WTC11 (cell line): ENCODE results near the gene PMM1. TPM values are rescaled to one million over a fixed set of nuclear protein-coding genes. Genes with fewer than 3 reads are reported as not detected.
A peak's percentile ranks its signal among the peaks of the same experiment; 100 is the strongest.
"Not testable (repeated sequence)": the region's sequence is repeated elsewhere in the genome, so short reads cannot be mapped to it uniquely, and the experiment has no call there.

Experiments
- ATAC-seq: fragments of 200-7000 bp; cut with Tn5 transposase; 2 replicates; pipeline ENCODE4 v1.10.0; 2021; ENCODE audit warnings: mild to moderate bottlenecking, moderate library complexity
- CTCF ChIA-PET: fragments of 300-600 bp; sonication (Branson Sonifier 250); formaldehyde crosslinking; loops from one replicate; lab custom pipeline; 2021; ENCODE audit warnings: antibody characterized with exemption; lab: Charles Lee
- POLR2A ChIA-PET: fragments of 350-600 bp; sonication (Branson Sonifier 250); formaldehyde crosslinking; loops from one replicate; lab custom pipeline; 2021; ENCODE audit warnings: antibody characterized with exemption; lab: Charles Lee
- DNase-seq: peaks from one replicate; pipeline ENCODE4 v3.0.0; 2021; ENCODE audit warnings: low spot score
- H3K27ac Mint-ChIP-seq: 2 replicates; pipeline ENCODE4 v1.8.0; 2021; ENCODE audit warnings: mixed read lengths
- H3K27me3 Mint-ChIP-seq: 2 replicates; pipeline ENCODE4 v1.8.0; 2021; ENCODE audit warnings: low read depth, mild to moderate bottlenecking, moderate library complexity, mixed read lengths
- H3K36me3 Mint-ChIP-seq: 2 replicates; pipeline ENCODE4 v1.8.0; 2021; ENCODE audit warnings: mixed read lengths
- H3K4me1 Mint-ChIP-seq: 2 replicates; pipeline ENCODE4 v1.8.0; 2022; ENCODE audit warnings: mixed read lengths
- H3K4me3 Mint-ChIP-seq: 2 replicates; pipeline ENCODE4 v1.8.0; 2021; ENCODE audit warnings: mild to moderate bottlenecking, moderate library complexity, mixed read lengths
- H3K9me3 Mint-ChIP-seq: 2 replicates; pipeline ENCODE4 v1.8.0; 2021; ENCODE audit warnings: mixed read lengths
- AR ChIP-seq: fragments of 250-450 bp; sonication (Bioruptor Pico); IDR thresholded peaks from 2 replicates; pipeline ENCODE4 v1.9.0; 2021; ENCODE audit warnings: mild to moderate bottlenecking
- ESRRA ChIP-seq: sonication (generic); formaldehyde crosslinking; IDR thresholded peaks from 2 replicates; pipeline ENCODE4 v1.8.1; 2022; ENCODE audit warnings: mild to moderate bottlenecking, missing genetic modification reagents, borderline replicate concordance
- ETV6 ChIP-seq: sonication (generic); formaldehyde crosslinking; IDR thresholded peaks from 2 replicates; pipeline ENCODE4 v1.8.1; 2022; ENCODE audit warnings: mild to moderate bottlenecking, missing genetic modification reagents
- FOXK1 ChIP-seq: sonication (generic); formaldehyde crosslinking; IDR thresholded peaks from 2 replicates; pipeline ENCODE4 v1.8.0; 2022; ENCODE audit warnings: mild to moderate bottlenecking, moderate library complexity, missing genetic modification reagents
- GRHL2 ChIP-seq: fragments of 250-450 bp; sonication (Bioruptor Pico); IDR thresholded peaks from 2 replicates; pipeline ENCODE4 v1.8.0; 2022; ENCODE audit warnings: mild to moderate bottlenecking, moderate library complexity; ENCODE audit not compliant: insufficient replicate concordance, severe bottlenecking
- JUN ChIP-seq: sonication (generic); formaldehyde crosslinking; IDR thresholded peaks from 2 replicates; pipeline ENCODE4 v1.8.0; 2023; ENCODE audit warnings: mild to moderate bottlenecking, missing genetic modification reagents
- NFYB ChIP-seq: sonication (generic); formaldehyde crosslinking; conservative IDR thresholded peaks from 2 replicates; pipeline ENCODE4 v1.8.0; 2022; ENCODE audit warnings: low read depth, missing genetic modification reagents
- PRDM15 ChIP-seq: sonication (generic); formaldehyde crosslinking; IDR thresholded peaks from 2 replicates; pipeline ENCODE4 v1.8.0; 2022; ENCODE audit warnings: missing genetic modification reagents
- TCF7 ChIP-seq: sonication (generic); formaldehyde crosslinking; IDR thresholded peaks from 2 replicates; pipeline ENCODE4 v1.8.0; 2022; ENCODE audit warnings: mild to moderate bottlenecking, low read depth, missing genetic modification reagents, moderate library complexity
- TP53 ChIP-seq: sonication (generic); formaldehyde crosslinking; IDR thresholded peaks from 2 replicates; pipeline ENCODE4 v1.8.1; 2023; ENCODE audit warnings: mild to moderate bottlenecking, missing genetic modification reagents
- ZNF138 ChIP-seq: sonication (generic); formaldehyde crosslinking; conservative IDR thresholded peaks from 2 replicates; pipeline ENCODE4 v1.8.1; 2022; ENCODE audit warnings: mild to moderate bottlenecking, moderate library complexity, missing genetic modification reagents
- total RNA-seq: library from RNA; stranded (reverse); gene quantifications from 3 replicates; pipeline ENCODE4 v1.2.3, GENCODE V29; 2021
- TF ChIP-seq, protein P1 (sequence below): sonication (generic); formaldehyde crosslinking; IDR thresholded peaks from 2 replicates; pipeline ENCODE4 v1.8.1; 2022; ENCODE audit warnings: mild to moderate bottlenecking, moderate library complexity, missing genetic modification reagents
- TF ChIP-seq, protein P2 (sequence below): sonication (generic); formaldehyde crosslinking; IDR thresholded peaks from 2 replicates; pipeline ENCODE4 v1.8.0; 2022; ENCODE audit warnings: mild to moderate bottlenecking, missing genetic modification reagents
- TF ChIP-seq, protein P3 (sequence below): sonication (generic); formaldehyde crosslinking; IDR thresholded peaks from 2 replicates; pipeline ENCODE4 v1.8.0; 2023; ENCODE audit warnings: mild to moderate bottlenecking, missing genetic modification reagents

The PMM1 gene
- total RNA-seq, 1 experiment from 2014 or later, result 15.7 TPM

DNA sequence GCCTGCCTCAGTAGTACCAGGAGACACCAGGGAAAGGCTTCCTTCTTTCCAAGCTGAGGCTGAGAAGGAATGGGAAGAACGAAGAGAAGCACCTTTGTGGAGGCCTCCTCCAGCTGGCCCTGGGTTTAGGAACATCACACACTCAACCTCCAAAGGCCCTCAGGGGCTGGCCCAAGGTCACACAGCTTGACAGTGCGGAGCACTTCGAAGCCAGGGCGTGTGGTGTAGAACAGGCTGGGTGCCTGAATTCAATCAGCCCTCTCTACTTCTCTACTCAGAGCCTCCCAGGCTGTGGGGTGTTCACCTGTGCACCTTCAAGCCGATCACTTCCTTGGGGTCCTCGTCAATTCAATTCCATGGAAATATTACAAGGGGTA, 29.6 kb downstream of the PMM1 start (continued):
- TF ChIP-seq AR (CRISPR knock-in tag) (no peak), ESRRA (CRISPR knock-in tag) (no peak), ZNF138 (CRISPR knock-in tag) (no peak)
- TF ChIP-seq, protein P1, sequence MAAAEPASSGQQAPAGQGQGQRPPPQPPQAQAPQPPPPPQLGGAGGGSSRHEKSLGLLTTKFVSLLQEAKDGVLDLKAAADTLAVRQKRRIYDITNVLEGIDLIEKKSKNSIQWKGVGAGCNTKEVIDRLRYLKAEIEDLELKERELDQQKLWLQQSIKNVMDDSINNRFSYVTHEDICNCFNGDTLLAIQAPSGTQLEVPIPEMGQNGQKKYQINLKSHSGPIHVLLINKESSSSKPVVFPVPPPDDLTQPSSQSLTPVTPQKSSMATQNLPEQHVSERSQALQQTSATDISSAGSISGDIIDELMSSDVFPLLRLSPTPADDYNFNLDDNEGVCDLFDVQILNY (CRISPR knock-in tag), result no peak
- TF ChIP-seq, protein P2, sequence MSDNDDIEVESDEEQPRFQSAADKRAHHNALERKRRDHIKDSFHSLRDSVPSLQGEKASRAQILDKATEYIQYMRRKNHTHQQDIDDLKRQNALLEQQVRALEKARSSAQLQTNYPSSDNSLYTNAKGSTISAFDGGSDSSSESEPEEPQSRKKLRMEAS (CRISPR knock-in tag), result no peak

- POLR2A ChIA-PET, result interaction anchor here (0.6 kb wide), 1 partner anchor 195 kb away, joined by 3 read pairs; no protein-coding TSS in a partner anchor
- H3K9me3 Mint-ChIP-seq, ATAC-seq: not testable (repeated sequence)
Observed at GRCh38 chr22:41558241-41558630, 31.4 kb downstream of the PMM1 start.

DNA sequence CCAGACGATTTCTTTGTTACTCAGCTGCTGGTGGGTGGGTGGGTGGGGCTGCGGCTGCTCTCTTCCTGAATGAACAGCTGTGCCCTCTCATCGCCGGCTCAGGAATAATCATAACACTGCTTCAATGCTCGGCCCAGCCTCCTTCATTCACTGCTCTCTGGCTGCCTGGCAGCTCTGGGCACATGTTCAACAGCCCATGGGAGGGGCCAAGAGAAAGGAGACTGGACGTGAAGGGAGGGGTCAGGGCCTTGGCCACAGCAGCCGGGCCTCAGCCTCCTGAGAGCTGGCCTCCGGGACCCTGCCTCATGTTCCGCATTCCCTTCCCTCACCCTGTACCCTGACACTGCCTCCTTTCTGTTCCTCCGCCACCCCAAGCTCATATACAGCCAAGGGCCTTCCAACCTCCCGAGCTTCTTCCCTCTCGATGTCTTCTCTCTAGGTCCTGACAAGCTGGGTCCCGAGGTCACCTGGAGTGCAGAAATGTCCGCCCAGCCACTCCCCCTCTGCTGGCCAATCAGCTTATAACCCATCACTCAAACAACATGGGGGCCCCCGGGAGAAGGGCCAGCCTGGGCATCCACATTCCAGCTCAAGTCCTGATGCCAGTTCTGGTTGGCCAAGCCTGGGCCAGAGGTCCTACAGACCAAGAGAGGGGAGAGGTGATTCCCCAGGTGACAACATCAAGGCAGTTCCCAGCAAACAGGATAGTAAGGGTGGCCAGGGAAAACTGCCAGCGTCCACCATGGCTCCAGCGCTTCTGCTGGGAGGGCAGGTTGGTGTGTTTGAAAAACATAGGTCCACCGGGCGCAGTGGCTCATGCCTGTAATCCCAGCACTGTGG, 32.0 kb downstream of the PMM1 start:
- TF ChIP-seq GRHL2 (CRISPR knock-in tag), result no peak
- peak; percentile 24; the same call in 1 of the 2 replicates for TF ChIP-seq NFYB
- Mint-ChIP-seq H3K27me3 (no peaks in the 10 kb centered on the region), H3K4me1 (peaks cover 37% of the 10 kb centered on the region), H3K36me3 (no peaks in the 10 kb centered on the region), H3K9me3 (no peaks in the 10 kb centered on the region), H3K27ac (no peak overlapping the region; the same call in 1 of the 2 replicates), H3K4me3 (no peak overlapping the region)
- peak; percentile 39 for DNase-seq
- ChIA-PET POLR2A (interaction anchor here (0.6 to 0.8 kb wide), 2 partner anchors 32 to 195 kb away, joined by 3 to 6 read pairs; partner anchors contain the start of gene PMM1), CTCF (interaction anchor here (0.5 to 2.8 kb wide), 14 partner anchors 9 to 154 kb away, joined by 3 to 23 read pairs (median 6); partner anchors contain the start of genes DESI1, PMM1, POLR3H and XRCC6)
- ATAC-seq, result peak; percentile 16; the same call in 1 of the 2 replicates

More at GRCh38 chr22:41558241-41558630, 31.4 kb downstream of the PMM1 start:
- not testable (repeated sequence) for H3K4me3 Mint-ChIP-seq, H3K27me3 Mint-ChIP-seq, H3K27ac Mint-ChIP-seq, H3K36me3 Mint-ChIP-seq, DNase-seq
- peaks cover 42% of the 10 kb centered on the region for H3K4me1 Mint-ChIP-seq
- CTCF ChIA-PET, result interaction anchor here (1.0 to 2.8 kb wide), 10 partner anchors 11 to 154 kb away, joined by 3 to 23 read pairs (median 9); partner anchors contain the start of genes PMM1 and POLR3H

GRCh38 chr22:41556561-41556960, 33.1 kb downstream of the PMM1 start:
- Mint-ChIP-seq H3K27me3 (no peaks in the 10 kb centered on the region), H3K36me3 (no peaks in the 10 kb centered on the region), H3K4me1 (peaks cover 26% of the 10 kb centered on the region), H3K9me3 (no peaks in the 10 kb centered on the region), H3K4me3 (no peak overlapping the region), H3K27ac (0 out of 2 replicates have a peak overlapping the region, but pooled peaks have one; percentile 1)
- ATAC-seq, result no peak
- no peak for DNase-seq
- POLR2A ChIA-PET, result no interaction called here
- CTCF ChIA-PET, result interaction anchor here (1.0 to 3.5 kb wide), 8 partner anchors 13 to 153 kb away, joined by 3 to 23 read pairs (median 10); partner anchors contain the start of genes PMM1 and POLR3H
- TF ChIP-seq TP53 (CRISPR knock-in tag), result no peak
- no peak for TF ChIP-seq PRDM15 (CRISPR knock-in tag)
- TF ChIP-seq JUN (CRISPR knock-in tag), result no peak
- TF ChIP-seq TCF7 (CRISPR knock-in tag), result no peak
- TF ChIP-seq, protein P2 (CRISPR knock-in tag), result no peak
- TF ChIP-seq, protein P3, sequence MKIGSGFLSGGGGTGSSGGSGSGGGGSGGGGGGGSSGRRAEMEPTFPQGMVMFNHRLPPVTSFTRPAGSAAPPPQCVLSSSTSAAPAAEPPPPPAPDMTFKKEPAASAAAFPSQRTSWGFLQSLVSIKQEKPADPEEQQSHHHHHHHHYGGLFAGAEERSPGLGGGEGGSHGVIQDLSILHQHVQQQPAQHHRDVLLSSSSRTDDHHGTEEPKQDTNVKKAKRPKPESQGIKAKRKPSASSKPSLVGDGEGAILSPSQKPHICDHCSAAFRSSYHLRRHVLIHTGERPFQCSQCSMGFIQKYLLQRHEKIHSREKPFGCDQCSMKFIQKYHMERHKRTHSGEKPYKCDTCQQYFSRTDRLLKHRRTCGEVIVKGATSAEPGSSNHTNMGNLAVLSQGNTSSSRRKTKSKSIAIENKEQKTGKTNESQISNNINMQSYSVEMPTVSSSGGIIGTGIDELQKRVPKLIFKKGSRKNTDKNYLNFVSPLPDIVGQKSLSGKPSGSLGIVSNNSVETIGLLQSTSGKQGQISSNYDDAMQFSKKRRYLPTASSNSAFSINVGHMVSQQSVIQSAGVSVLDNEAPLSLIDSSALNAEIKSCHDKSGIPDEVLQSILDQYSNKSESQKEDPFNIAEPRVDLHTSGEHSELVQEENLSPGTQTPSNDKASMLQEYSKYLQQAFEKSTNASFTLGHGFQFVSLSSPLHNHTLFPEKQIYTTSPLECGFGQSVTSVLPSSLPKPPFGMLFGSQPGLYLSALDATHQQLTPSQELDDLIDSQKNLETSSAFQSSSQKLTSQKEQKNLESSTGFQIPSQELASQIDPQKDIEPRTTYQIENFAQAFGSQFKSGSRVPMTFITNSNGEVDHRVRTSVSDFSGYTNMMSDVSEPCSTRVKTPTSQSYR (CRISPR knock-in tag), result no peak
- no peak for TF ChIP-seq FOXK1 (CRISPR knock-in tag)
- no peak for TF ChIP-seq ETV6
